K562 (cell line): Measurements from ENCODE around the gene PPFIBP2. TPM values are rescaled to one million over a fixed set of nuclear protein-coding genes. Genes with fewer than 3 reads are reported as not detected.
A peak's percentile ranks its signal among the peaks of the same experiment; 100 is the strongest.

ENCODE experiments used
- CCNT2 ChIP-seq: IDR thresholded peaks from 2 replicates; pipeline ENCODE4 v1.6.1; 2011; ENCODE audit warnings: borderline replicate concordance, low read depth, mild to moderate bottlenecking, moderate library complexity, mixed read lengths, low read length; ENCODE audit not compliant: insufficient read length; ENCODE audit errors: extremely low read depth
- CHD2 ChIP-seq: IDR thresholded peaks from 2 replicates; pipeline ENCODE4 v1.6.1; 2011; ENCODE audit warnings: low read depth, low read length
- CTBP1 ChIP-seq: fragments of 450-650 bp; IDR thresholded peaks from 2 replicates; pipeline ENCODE4 v1.6.1; 2016; ENCODE audit warnings: borderline replicate concordance
- ELF1 ChIP-seq: fragments of 200-800 bp; sonication (Bioruptor generic); IDR thresholded peaks from 2 replicates; pipeline ENCODE4 v1.6.1; 2016; ENCODE audit warnings: missing genetic modification characterization, missing compliant biosample characterization
- FOXJ2 ChIP-seq: fragments of 200-800 bp; sonication (Bioruptor generic); IDR thresholded peaks from 2 replicates; pipeline ENCODE4 v1.6.1; 2016; ENCODE audit warnings: missing genetic modification characterization, missing compliant biosample characterization
- L3MBTL2 ChIP-seq: fragments of 450-650 bp; IDR thresholded peaks from 2 replicates; pipeline ENCODE4 v1.6.1; 2016; ENCODE audit warnings: mild to moderate bottlenecking, moderate library complexity
- MAFG ChIP-seq: fragments of 450-650 bp; conservative IDR thresholded peaks from 2 replicates; pipeline ENCODE4 v1.6.1; 2016; ENCODE audit warnings: missing genetic modification characterization, missing compliant biosample characterization
- POLR3A ChIP-seq: IDR thresholded peaks from 2 replicates; pipeline ENCODE4 v1.6.1; 2011; ENCODE audit warnings: borderline replicate concordance, mild to moderate bottlenecking, moderate library complexity; ENCODE audit not compliant: insufficient read length, insufficient read depth; ENCODE audit errors: extremely low read depth
- PPARD ChIP-seq: fragments of 250-450 bp; sonication (Bioruptor Pico); IDR thresholded peaks from 2 replicates; pipeline ENCODE4 v1.8.0; 2022; ENCODE audit warnings: inconsistent platforms, mild to moderate bottlenecking, moderate library complexity
- RBBP5 ChIP-seq: fragments of 200-600 bp; sonication (generic); IDR thresholded peaks from 2 replicates; pipeline ENCODE4 v1.6.1; 2012; ENCODE audit warnings: borderline replicate concordance, mild to moderate bottlenecking, low read length, control low read depth, inconsistent platforms; ENCODE audit not compliant: insufficient read depth, poor library complexity, severe bottlenecking
- RBM39 ChIP-seq: fragments of 200-400 bp; formaldehyde crosslinking; optimal IDR thresholded peaks from 2 replicates; pipeline ENCODE3; 2018; ENCODE audit warnings: low read depth, low read length
- RNF219 ChIP-seq: fragments of 250-450 bp; sonication (Bioruptor Pico); IDR thresholded peaks from 2 replicates; pipeline ENCODE4 v1.5.0; 2022; ENCODE audit warnings: mild to moderate bottlenecking
- SETDB1 ChIP-seq: IDR thresholded peaks from one replicate; pipeline ENCODE4 v1.6.1; 2012; ENCODE audit warnings: low read length, control low read depth, inconsistent platforms
- SRSF1 ChIP-seq: fragments of 200-400 bp; formaldehyde crosslinking; IDR thresholded peaks from 2 replicates; pipeline ENCODE4 v1.6.1; 2017; ENCODE audit warnings: mild to moderate bottlenecking, low read depth, low read length, moderate library complexity
- TAF9B ChIP-seq: fragments of 450-650 bp; IDR thresholded peaks from 2 replicates; pipeline ENCODE4 v1.6.1; 2018; ENCODE audit warnings: mild to moderate bottlenecking; ENCODE audit not compliant: partially characterized antibody
- TGIF2 ChIP-seq: sonication (generic); formaldehyde crosslinking; IDR thresholded peaks from 2 replicates; pipeline ENCODE4 v1.8.1; 2022; ENCODE audit warnings: mild to moderate bottlenecking, missing genetic modification reagents, moderate library complexity
- THRA ChIP-seq: fragments of 450-650 bp; IDR thresholded peaks from 2 replicates; pipeline ENCODE4 v1.6.1; 2017; ENCODE audit warnings: mild to moderate bottlenecking, moderate library complexity
- ZNF134 ChIP-seq: fragments of 250-450 bp; sonication (Bioruptor Pico); conservative IDR thresholded peaks from 2 replicates; pipeline ENCODE4 v1.4.0; 2020
- ZNF282 ChIP-seq: sonication (generic); formaldehyde crosslinking; IDR thresholded peaks from 2 replicates; pipeline ENCODE4 v1.8.1; 2023; ENCODE audit warnings: missing genetic modification reagents
- ZNF3 ChIP-seq: fragments of 250-450 bp; sonication (Bioruptor Pico); IDR thresholded peaks from 2 replicates; pipeline ENCODE4 v1.5.0; 2021; ENCODE audit warnings: mild to moderate bottlenecking, moderate library complexity
- ZNF507 ChIP-seq: conservative IDR thresholded peaks from 2 replicates; pipeline ENCODE4 v1.6.1; 2017; ENCODE audit warnings: missing genetic modification characterization, missing compliant biosample characterization
- polyA plus RNA-seq, 8 experiments: library from polyadenylated mRNA; depleted of rRNA in 4 of 8; stranded (reverse) in 5 of 8; unstranded in 3 of 8; fragments of >200 nt; fragmentation: Nextera tagmentation in 2 of 8; fragmentation: Illumina TruSeq in 1 of 8; extraction: Ambion mirVana in 2 of 8; extraction: Trizol in 1 of 8; gene quantifications; 2 replicates each; pipeline versions ENCODE4 v1.2.1 to v1.2.3, GENCODE V29; 2011 to 2014; ENCODE audit warnings: inconsistent platforms in 1 of 8, missing spikeins in 1 of 8
- total RNA-seq, 7 experiments: library from RNA; depleted of rRNA in 6 of 7; stranded (reverse); fragments of >200 nt in 6 of 7; fragmentation: Illumina TruSeq in 2 of 7; extraction: Trizol in 2 of 7; gene quantifications; 2 replicates each; pipeline versions ENCODE4 v1.2.1 to v1.2.3, GENCODE V29; 2011 to 2021; ENCODE audit warnings: low replicate concordance in 1 of 7
- TF ChIP-seq, protein P1 (sequence below): fragments of 450-650 bp; IDR thresholded peaks from 2 replicates; pipeline ENCODE4 v1.6.1; 2018; ENCODE audit warnings: mild to moderate bottlenecking, low read depth; ENCODE audit not compliant: partially characterized antibody

PPFIBP2 gene
- total and polyA plus RNA-seq, 9 of the 15 experiments (the other 6 are each of a cell fraction or from before 2014, with no cell fraction given) = 0.18 to 3.4 (median 1.2) TPM

- TF ChIP-seq POLR3A = no peak
- TF ChIP-seq ZNF3 (CRISPR knock-in tag) = no peak
- TF ChIP-seq RBM39 = no peak
- TF ChIP-seq SETDB1 = no peak
- TF ChIP-seq, protein P1, sequence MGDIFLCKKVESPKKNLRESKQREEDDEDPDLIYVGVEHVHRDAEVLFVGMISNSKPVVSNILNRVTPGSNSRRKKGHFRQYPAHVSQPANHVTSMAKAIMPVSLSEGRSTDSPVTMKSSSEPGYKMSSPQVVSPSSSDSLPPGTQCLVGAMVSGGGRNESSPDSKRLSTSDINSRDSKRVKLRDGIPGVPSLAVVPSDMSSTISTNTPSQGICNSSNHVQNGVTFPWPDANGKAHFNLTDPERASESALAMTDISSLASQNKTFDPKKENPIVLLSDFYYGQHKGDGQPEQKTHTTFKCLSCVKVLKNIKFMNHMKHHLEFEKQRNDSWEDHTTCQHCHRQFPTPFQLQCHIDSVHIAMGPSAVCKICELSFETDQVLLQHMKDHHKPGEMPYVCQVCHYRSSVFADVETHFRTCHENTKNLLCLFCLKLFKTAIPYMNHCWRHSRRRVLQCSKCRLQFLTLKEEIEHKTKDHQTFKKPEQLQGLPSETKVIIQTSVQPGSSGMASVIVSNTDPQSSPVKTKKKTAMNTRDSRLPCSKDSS = no peak
- TF ChIP-seq ZNF282 = no peak
- TF ChIP-seq CTBP1 = peak; percentile 20; the same call in 1 of the 2 replicates
- 0 out of 2 replicates have a peak, but pooled peaks have one; percentile 35 for TF ChIP-seq L3MBTL2
- no peak for TF ChIP-seq CHD2
- TF ChIP-seq CCNT2 = peak; percentile 28
- no peak for TF ChIP-seq MAFG (tag)
- TF ChIP-seq ZNF507 (tag) = no peak
- TF ChIP-seq SRSF1 = no peak
- TF ChIP-seq ELF1 (tag) = peak; percentile 66
- no peak for TF ChIP-seq RNF219 (CRISPR knock-in tag)
- no peak for TF ChIP-seq RBBP5
- no peak for TF ChIP-seq TGIF2 (CRISPR knock-in tag)
- TF ChIP-seq TAF9B = no peak
- TF ChIP-seq ZNF134 = no peak
- TF ChIP-seq PPARD (CRISPR knock-in tag) = no peak
- no peak for TF ChIP-seq FOXJ2 (tag)
- TF ChIP-seq THRA = no peak
Measured at GRCh38 chr11:7513234-7514098, at the start of gene PPFIBP2 (continued).
